Choroid plexus epithelial cell (primary cell): Measurements from ENCODE around the gene GPC1.
"Not testable (repeated sequence)": the region's sequence is repeated elsewhere in the genome, so short reads cannot be mapped to it uniquely, and the experiment has no call there.

ENCODE experiments used
- DNase-seq: peaks from one replicate; pipeline ENCODE4 v3.0.0-alpha.2; 2010; ENCODE audit warnings: low read depth
- H3K4me3 ChIP-seq: 2 replicates; pipeline ENCODE4 v1.5.1; 2011; ENCODE audit warnings: low read depth, mild to moderate bottlenecking, control low read depth, low read length, moderate library complexity
- TF ChIP-seq, protein P1 (sequence below): conservative IDR thresholded peaks from 2 replicates; pipeline ENCODE4 v1.5.1; 2011; ENCODE audit warnings: low read depth, mild to moderate bottlenecking, control low read depth, inconsistent platforms, low read length, moderate library complexity

GPC1 gene, protein sequence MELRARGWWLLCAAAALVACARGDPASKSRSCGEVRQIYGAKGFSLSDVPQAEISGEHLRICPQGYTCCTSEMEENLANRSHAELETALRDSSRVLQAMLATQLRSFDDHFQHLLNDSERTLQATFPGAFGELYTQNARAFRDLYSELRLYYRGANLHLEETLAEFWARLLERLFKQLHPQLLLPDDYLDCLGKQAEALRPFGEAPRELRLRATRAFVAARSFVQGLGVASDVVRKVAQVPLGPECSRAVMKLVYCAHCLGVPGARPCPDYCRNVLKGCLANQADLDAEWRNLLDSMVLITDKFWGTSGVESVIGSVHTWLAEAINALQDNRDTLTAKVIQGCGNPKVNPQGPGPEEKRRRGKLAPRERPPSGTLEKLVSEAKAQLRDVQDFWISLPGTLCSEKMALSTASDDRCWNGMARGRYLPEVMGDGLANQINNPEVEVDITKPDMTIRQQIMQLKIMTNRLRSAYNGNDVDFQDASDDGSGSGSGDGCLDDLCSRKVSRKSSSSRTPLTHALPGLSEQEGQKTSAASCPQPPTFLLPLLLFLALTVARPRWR

DNA sequence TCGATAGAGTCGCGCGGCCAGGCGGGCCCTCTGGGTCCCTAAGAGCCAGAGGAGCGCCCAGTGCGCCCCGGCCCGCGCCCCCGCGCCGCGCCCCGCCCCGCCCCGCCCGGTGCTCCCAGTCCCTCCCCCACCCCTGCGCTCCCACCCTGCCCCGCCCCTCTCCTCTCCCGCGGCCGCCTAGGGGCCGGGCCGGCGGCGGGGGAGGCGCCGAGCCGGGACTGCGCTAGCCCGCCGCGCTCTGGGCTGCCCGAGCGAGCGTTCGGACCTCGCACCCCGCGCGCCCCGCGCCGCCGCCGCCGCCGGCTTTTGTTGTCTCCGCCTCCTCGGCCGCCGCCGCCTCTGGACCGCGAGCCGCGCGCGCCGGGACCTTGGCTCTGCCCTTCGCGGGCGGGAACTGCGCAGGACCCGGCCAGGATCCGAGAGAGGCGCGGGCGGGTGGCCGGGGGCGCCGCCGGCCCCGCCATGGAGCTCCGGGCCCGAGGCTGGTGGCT lies at the start of gene GPC1:
TSS of gene GPC1 (plus strand) at position 207 of the 491 bp plus-strand sequence. CDS start at position 463, 256 bp downstream.
- DNase-seq: peak; percentile 80
- TF ChIP-seq, protein P1, sequence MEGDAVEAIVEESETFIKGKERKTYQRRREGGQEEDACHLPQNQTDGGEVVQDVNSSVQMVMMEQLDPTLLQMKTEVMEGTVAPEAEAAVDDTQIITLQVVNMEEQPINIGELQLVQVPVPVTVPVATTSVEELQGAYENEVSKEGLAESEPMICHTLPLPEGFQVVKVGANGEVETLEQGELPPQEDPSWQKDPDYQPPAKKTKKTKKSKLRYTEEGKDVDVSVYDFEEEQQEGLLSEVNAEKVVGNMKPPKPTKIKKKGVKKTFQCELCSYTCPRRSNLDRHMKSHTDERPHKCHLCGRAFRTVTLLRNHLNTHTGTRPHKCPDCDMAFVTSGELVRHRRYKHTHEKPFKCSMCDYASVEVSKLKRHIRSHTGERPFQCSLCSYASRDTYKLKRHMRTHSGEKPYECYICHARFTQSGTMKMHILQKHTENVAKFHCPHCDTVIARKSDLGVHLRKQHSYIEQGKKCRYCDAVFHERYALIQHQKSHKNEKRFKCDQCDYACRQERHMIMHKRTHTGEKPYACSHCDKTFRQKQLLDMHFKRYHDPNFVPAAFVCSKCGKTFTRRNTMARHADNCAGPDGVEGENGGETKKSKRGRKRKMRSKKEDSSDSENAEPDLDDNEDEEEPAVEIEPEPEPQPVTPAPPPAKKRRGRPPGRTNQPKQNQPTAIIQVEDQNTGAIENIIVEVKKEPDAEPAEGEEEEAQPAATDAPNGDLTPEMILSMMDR: no peak
- H3K4me3 ChIP-seq: peak within 1 kb of the TSS; percentile 67

DNA sequence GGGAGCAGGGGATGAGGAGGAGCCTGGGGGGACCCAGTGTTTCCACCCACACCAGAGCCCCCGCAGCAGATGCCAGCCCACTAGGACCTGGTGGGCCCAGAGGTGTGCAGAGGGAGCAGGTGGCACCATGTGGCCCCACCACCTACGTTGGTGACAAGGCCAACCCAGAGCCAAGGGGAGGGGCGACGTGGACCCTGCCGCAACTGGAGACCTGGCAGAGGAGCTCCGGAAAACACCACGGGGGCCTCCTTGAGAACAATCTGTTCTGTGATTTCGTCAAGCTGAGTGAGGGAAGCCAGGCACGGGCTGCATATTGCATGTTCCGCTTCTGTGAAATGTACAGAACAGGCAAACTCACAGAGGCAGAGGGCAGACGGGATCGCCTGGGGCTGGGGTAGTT lies 49.1 kb upstream of the GPC1 start:
- DNase-seq: peak; percentile 49
- TF ChIP-seq, protein P1: no peak

DNA sequence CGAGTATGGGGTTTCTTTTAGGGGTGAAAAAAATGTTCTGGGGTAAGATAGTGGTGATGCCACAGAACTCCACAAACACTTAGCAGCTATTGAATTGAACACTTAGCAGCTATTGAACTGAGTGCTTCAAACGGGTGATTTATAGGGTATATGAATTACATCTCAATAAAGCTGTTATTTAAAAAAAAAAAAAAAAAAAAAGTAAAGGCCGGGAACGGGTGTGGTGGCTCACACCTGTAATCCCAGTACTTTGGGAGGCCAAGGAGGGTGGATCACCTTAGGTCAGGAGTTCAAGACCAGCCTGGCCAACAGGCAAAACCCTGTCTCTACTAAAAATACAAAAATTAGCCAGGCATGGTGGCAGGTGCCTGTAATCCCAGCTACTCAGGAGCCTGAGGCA lies 48.7 kb upstream of the GPC1 start:
- DNase-seq, H3K4me3 ChIP-seq: not testable (repeated sequence)

More for the DNA sequence above, 49.1 kb upstream of the GPC1 start:
- no peak overlapping the region for H3K4me3 ChIP-seq

DNA sequence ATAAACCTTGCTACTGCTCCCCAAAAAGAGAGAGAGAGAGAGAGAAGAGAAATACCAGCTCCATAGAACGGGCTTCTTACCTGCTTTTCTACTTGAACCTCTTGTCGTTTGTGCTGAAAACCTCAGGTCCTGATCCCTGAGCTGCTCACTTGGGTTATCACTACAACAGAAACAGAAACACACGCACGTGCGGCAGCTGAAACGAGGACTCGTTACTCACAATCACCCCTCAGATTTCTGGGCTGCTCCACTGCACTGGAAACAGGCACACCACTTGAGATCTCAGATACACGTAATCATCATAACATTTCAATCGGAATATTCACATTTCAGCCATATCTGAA lies 48.2 kb upstream of the GPC1 start:
- DNase-seq: no peak
- no peak overlapping the region for H3K4me3 ChIP-seq
- TF ChIP-seq, protein P1: no peak

DNA sequence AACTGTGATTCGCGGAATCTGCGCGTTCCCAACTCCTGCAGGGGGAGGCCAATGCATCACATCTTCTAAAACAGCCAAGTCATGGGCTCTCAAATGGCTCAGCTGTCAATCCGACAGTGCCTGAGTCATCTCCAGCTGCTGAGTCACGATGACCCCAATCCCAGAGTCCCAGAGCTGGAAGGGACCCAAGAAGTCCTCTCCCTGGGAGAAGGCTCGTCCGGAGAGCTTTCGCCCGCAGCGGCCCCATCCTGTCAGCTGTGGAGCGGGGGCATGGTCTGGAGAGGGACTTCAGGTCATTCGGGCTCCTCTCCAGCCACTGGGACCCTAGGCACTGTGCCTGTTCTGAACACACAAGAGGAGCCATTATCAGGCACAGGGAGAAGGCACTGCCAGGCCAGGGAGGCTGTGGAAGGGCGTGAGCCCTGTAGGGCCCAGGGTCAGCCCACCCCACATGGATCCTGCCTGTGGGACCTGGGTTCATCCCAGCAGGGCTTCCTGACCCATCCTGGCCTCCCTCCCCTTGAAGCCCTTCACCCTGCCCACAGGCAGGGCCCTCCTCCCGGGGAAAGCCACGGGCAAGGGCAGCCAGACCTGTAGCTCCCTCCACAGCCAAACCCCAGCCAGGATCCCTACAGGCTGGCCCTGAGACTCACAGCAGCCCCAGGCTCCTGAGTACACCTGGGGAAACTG lies 47.6 kb upstream of the GPC1 start:
- DNase-seq: peak; percentile 92
- TF ChIP-seq, protein P1: peak; percentile 52

DNA sequence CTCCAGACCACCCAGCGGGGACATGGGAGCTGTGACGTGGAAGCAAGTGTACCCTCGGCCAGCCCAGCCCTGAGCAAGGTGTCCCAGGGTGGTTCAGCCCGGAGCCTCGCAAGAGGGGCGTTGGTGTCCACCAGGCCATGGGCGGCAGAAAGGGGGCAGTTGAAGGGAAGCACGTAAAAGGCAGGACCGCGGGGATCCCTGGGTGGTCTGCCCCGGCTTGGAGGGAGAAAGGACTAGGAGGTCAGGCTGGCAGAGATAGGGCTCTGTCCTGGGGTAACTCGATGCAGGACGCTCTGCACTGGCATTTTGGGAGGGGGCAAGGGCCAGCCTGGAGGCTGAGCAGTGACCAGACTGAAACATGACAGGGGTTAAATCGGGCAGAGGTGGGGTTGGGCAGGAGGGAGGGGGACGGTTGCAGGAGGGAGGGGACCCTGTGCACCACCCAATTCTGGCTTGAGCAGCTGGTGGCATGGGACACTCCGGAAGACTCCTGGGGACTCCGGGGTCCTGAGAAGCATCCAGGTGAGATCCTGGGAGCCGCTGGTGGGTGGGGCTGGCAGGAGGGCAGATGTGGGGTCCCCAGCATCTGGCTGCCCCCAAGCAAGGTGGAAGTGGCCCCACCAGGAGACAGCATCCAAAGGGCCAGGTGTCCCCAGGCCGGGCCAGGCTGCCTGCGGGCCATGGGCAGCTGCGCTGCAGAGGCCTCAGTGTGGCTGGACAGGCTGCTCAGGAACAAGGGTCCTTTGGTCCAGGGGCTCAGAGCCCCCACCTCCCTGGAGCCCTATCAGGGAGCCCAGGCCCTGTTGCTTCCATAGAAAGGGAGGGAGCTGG lies 46.8 kb upstream of the GPC1 start:
- TF ChIP-seq, protein P1: no peak
- H3K4me3 ChIP-seq: no peak overlapping the region
- no peak for DNase-seq

More for the DNA sequence above, 47.6 kb upstream of the GPC1 start:
- H3K4me3 ChIP-seq: no peak overlapping the region
